ENCODE data around the gene UGT1A6. TPM values are rescaled to one million over a fixed set of nuclear protein-coding genes. Genes with fewer than 3 reads are reported as not detected.

Gene UGT1A6
- polyA plus RNA-seq, 2 donors = 4.8 to 22.4 TPM

DNA sequence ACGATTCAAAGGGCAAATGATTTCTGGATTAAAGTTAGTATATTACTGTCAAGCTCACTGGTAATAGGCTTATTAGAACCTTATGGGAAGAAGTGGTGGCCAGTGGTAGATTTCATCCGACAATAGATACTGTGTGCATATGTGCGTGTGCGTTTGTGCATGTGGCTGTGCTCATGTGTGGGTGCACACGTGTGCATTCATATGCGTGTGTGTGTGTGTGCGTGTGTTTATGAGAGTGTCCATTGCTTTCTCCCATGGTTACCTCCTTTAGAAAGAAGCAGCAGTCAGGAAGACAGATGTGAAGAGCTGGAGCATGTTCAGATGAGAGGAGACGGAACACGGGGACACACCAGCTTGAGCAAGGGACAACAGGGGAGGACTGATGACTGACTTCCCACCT, 76.6 kb downstream of the UGT1A6 start:
- 89 to 92% methylated on average over 9 of the region's 9 CpGs for WGBS, 2 donors
- peaks cover 0 to 9% of the 10 kb centered on the region in 2 donors for H3K36me3 ChIP-seq (ENCODE audit: control insufficient read depth in 2 of 2, insufficient read depth in 2 of 2, low read length in 1 of 2)
- H3K27me3 ChIP-seq (ENCODE audit: control insufficient read depth in 1 of 2, insufficient read depth in 2 of 2, low read length in 2 of 2) = no peaks in the 10 kb centered on the region
- H3K4me3 ChIP-seq (ENCODE audit: low read depth in 1 of 2, low read length in 2 of 2) = no peak overlapping the region
- H3K4me1 ChIP-seq (ENCODE audit: control insufficient read depth in 2 of 2, insufficient read depth in 2 of 2, low read length in 1 of 2) = no peaks in the 10 kb centered on the region
- H3K27ac ChIP-seq (ENCODE audit: low read depth in 2 of 2, low read length in 1 of 2) = no peak overlapping the region
- no peaks in the 10 kb centered on the region for H3K9me3 ChIP-seq (ENCODE audit: control insufficient read depth in 2 of 2, insufficient read depth in 1 of 2, low read depth in 1 of 2, low read length in 1 of 2)

DNA sequence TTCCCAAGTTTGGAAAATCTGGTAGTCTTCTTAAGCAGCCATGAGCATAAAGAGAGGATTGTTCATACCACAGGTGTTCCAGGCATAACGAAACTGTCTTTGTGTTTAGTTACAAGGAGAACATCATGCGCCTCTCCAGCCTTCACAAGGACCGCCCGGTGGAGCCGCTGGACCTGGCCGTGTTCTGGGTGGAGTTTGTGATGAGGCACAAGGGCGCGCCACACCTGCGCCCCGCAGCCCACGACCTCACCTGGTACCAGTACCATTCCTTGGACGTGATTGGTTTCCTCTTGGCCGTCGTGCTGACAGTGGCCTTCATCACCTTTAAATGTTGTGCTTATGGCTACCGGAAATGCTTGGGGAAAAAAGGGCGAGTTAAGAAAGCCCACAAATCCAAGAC, 79.5 kb downstream of the UGT1A6 start:
- H3K36me3 ChIP-seq (ENCODE audit: control insufficient read depth in 2 of 2, insufficient read depth in 2 of 2, low read length in 1 of 2) = peaks cover 0 to 9% of the 10 kb centered on the region in 2 donors
- no peak overlapping the region for H3K4me3 ChIP-seq (ENCODE audit: low read depth in 1 of 2, low read length in 2 of 2)
- no peaks in the 10 kb centered on the region for H3K27me3 ChIP-seq (ENCODE audit: control insufficient read depth in 1 of 2, insufficient read depth in 2 of 2, low read length in 2 of 2)
- H3K27ac ChIP-seq (ENCODE audit: low read depth in 2 of 2, low read length in 1 of 2) = no peak overlapping the region
- no peaks in the 10 kb centered on the region for H3K4me1 ChIP-seq (ENCODE audit: control insufficient read depth in 2 of 2, insufficient read depth in 2 of 2, low read length in 1 of 2)
- peaks cover 4 to 8% of the 10 kb centered on the region in 2 donors for H3K9me3 ChIP-seq (ENCODE audit: control insufficient read depth in 2 of 2, insufficient read depth in 1 of 2, low read depth in 1 of 2, low read length in 1 of 2)
- WGBS, 2 donors = 88 to 92% methylated on average over 16 of the region's 16 CpGs

DNA sequence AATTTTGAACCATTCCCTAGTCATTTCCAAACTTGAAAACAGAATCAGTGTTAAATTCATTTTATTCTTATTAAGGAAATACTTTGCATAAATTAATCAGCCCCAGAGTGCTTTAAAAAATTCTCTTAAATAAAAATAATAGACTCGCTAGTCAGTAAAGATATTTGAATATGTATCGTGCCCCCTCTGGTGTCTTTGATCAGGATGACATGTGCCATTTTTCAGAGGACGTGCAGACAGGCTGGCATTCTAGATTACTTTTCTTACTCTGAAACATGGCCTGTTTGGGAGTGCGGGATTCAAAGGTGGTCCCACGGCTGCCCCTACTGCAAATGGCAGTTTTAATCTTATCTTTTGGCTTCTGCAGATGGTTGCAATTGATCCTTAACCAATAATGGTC, 79.9 kb downstream of the UGT1A6 start:
- Histone ChIP-seq H3K27ac (ENCODE audit: low read depth in 2 of 2, low read length in 1 of 2) (no peak overlapping the region), H3K4me1 (ENCODE audit: control insufficient read depth in 2 of 2, insufficient read depth in 2 of 2, low read length in 1 of 2) (no peaks in the 10 kb centered on the region), H3K4me3 (ENCODE audit: low read depth in 1 of 2, low read length in 2 of 2) (no peak overlapping the region), H3K27me3 (ENCODE audit: control insufficient read depth in 1 of 2, insufficient read depth in 2 of 2, low read length in 2 of 2) (no peaks in the 10 kb centered on the region), H3K36me3 (ENCODE audit: control insufficient read depth in 2 of 2, insufficient read depth in 2 of 2, low read length in 1 of 2) (peaks cover 0 to 9% of the 10 kb centered on the region in 2 donors), H3K9me3 (ENCODE audit: control insufficient read depth in 2 of 2, insufficient read depth in 1 of 2, low read depth in 1 of 2, low read length in 1 of 2) (peaks cover 4 to 8% of the 10 kb centered on the region in 2 donors)
- WGBS, 2 donors = 70 to 71% methylated on average over 5 of the region's 5 CpGs

DNA sequence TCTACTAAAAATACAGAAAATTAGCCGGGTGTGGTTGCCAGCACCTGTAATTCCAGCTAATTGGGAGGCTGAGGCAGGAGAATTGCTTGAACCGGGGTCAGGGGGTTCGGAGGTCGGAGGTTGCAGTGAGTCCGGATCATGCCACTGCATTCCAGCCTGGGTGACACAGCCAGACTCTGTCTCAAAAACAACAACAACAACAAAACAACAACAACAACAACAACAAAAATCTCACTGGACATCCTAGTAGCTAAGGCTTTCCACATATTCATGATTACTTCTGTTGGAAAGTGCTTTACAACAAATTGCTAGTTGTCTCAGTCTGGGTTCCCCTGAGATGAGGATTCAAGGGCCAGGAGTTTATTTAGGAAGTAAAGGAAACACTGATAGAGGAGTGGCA, 81.2 kb downstream of the UGT1A6 start:
- Histone ChIP-seq H3K4me1 (ENCODE audit: control insufficient read depth in 2 of 2, insufficient read depth in 2 of 2, low read length in 1 of 2) (no peaks in the 10 kb centered on the region), H3K36me3 (ENCODE audit: control insufficient read depth in 2 of 2, insufficient read depth in 2 of 2, low read length in 1 of 2) (peaks cover 0 to 7% of the 10 kb centered on the region in 2 donors), H3K4me3 (ENCODE audit: low read depth in 1 of 2, low read length in 2 of 2) (no peak overlapping the region), H3K27me3 (ENCODE audit: control insufficient read depth in 1 of 2, insufficient read depth in 2 of 2, low read length in 2 of 2) (no peaks in the 10 kb centered on the region), H3K9me3 (ENCODE audit: control insufficient read depth in 2 of 2, insufficient read depth in 1 of 2, low read depth in 1 of 2, low read length in 1 of 2) (peaks cover 4 to 8% of the 10 kb centered on the region in 2 donors), H3K27ac (ENCODE audit: low read depth in 2 of 2, low read length in 1 of 2) (no peak overlapping the region)
- WGBS, 2 donors = 88 to 92% methylated on average over 5 of the region's 5 CpGs

DNA sequence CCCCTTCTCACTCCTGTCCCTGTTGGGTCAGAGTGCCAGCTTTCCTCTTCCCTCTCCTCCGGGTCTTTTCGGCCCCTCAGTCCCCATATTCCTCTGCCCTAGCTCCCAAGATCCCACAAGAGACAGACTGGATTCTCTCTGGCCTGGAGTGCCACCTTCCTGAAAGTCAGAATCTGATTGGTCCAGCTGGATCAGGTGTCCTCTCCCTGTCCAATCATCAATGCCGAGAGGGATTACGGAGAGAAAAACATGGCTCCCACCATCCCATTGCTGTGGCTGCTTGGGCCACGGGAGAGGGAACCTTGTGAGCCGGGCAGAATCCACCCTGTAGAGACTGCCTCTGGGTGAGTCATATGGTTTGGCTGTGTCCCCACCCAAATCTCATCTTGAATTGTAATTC, 82.7 kb downstream of the UGT1A6 start:
- Histone ChIP-seq H3K4me1 (ENCODE audit: control insufficient read depth in 2 of 2, insufficient read depth in 2 of 2, low read length in 1 of 2) (no peaks in the 10 kb centered on the region), H3K9me3 (ENCODE audit: control insufficient read depth in 2 of 2, insufficient read depth in 1 of 2, low read depth in 1 of 2, low read length in 1 of 2) (peaks cover 4 to 8% of the 10 kb centered on the region in 2 donors), H3K27ac (ENCODE audit: low read depth in 2 of 2, low read length in 1 of 2) (no peak overlapping the region), H3K27me3 (ENCODE audit: control insufficient read depth in 1 of 2, insufficient read depth in 2 of 2, low read length in 2 of 2) (no peaks in the 10 kb centered on the region), H3K4me3 (ENCODE audit: low read depth in 1 of 2, low read length in 2 of 2) (no peak overlapping the region), H3K36me3 (ENCODE audit: control insufficient read depth in 2 of 2, insufficient read depth in 2 of 2, low read length in 1 of 2) (peaks cover 0 to 4% of the 10 kb centered on the region in 2 donors)
- 89 to 91% methylated on average over 6 of the region's 6 CpGs for WGBS, 2 donors

DNA sequence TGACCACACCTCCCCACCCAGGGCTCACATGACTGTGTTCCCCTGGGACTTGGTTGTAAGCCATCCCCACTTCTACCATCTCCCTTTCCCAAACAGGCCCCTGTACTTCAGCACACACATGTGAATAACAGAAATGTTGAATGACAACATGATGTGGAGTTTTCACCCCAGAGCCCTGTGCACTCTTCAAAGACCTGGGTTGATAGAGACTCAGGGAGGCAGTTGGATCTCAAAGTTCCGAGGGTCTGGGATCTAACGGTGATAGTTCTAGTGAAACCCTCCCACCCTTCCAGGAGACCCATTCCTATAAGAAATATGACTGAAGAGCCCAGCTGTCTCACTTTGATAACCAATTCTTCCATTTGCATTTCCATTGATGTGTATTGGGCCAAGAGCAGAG, 85.3 kb downstream of the UGT1A6 start, which contains the start of gene MROH2A:
Gene MROH2A, plus strand, starts transcription at position 301 of the 400 bp plus-strand sequence. CDS start 1,029 bp downstream, outside the sequence.
- no peak within 1 kb of the TSS for H3K4me3 ChIP-seq (ENCODE audit: low read depth in 1 of 2, low read length in 2 of 2)
- no peaks in the 10 kb centered on the region for H3K4me1 ChIP-seq (ENCODE audit: control insufficient read depth in 2 of 2, insufficient read depth in 2 of 2, low read length in 1 of 2)
- H3K9me3 ChIP-seq (ENCODE audit: control insufficient read depth in 2 of 2, insufficient read depth in 1 of 2, low read depth in 1 of 2, low read length in 1 of 2) = peaks cover 4 to 8% of the 10 kb centered on the region in 2 donors
- H3K36me3 ChIP-seq (ENCODE audit: control insufficient read depth in 2 of 2, insufficient read depth in 2 of 2, low read length in 1 of 2) = no peaks in the 10 kb centered on the region
- 81 to 96% methylated on average over 2 of the region's 2 CpGs for WGBS, 2 donors
- no peaks in the 10 kb centered on the region for H3K27me3 ChIP-seq (ENCODE audit: control insufficient read depth in 1 of 2, insufficient read depth in 2 of 2, low read length in 2 of 2)
- H3K27ac ChIP-seq (ENCODE audit: low read depth in 2 of 2, low read length in 1 of 2) = no peak within 1 kb of the TSS

DNA sequence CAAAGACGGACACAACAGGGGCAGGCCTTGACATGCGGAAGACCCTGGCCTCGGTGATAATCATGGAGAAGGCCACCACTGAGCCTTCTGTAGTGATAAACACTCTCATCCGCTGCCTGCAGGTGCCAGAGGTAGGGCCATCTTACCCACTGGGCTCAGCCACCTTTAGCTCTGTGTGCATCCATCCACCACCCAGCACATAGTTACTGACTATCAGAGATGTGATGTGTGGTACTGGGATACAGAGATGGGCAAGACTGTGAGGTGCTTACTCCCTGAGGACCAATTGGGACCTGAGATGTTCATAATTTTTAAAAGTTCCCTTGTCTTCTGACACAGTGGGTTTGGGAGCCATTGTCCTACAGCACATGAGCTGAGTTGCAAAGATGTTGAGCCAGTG, 87.0 kb downstream of the UGT1A6 start:
- WGBS, 2 donors = 85 to 89% methylated on average over 4 of the region's 4 CpGs
- Histone ChIP-seq H3K36me3 (ENCODE audit: control insufficient read depth in 2 of 2, insufficient read depth in 2 of 2, low read length in 1 of 2) (no peaks in the 10 kb centered on the region), H3K4me3 (ENCODE audit: low read depth in 1 of 2, low read length in 2 of 2) (no peak overlapping the region), H3K9me3 (ENCODE audit: control insufficient read depth in 2 of 2, insufficient read depth in 1 of 2, low read depth in 1 of 2, low read length in 1 of 2) (peaks cover 4 to 8% of the 10 kb centered on the region in 2 donors), H3K27ac (ENCODE audit: low read depth in 2 of 2, low read length in 1 of 2) (no peak overlapping the region), H3K27me3 (ENCODE audit: control insufficient read depth in 1 of 2, insufficient read depth in 2 of 2, low read length in 2 of 2) (no peaks in the 10 kb centered on the region), H3K4me1 (ENCODE audit: control insufficient read depth in 2 of 2, insufficient read depth in 2 of 2, low read length in 1 of 2) (no peaks in the 10 kb centered on the region)

DNA sequence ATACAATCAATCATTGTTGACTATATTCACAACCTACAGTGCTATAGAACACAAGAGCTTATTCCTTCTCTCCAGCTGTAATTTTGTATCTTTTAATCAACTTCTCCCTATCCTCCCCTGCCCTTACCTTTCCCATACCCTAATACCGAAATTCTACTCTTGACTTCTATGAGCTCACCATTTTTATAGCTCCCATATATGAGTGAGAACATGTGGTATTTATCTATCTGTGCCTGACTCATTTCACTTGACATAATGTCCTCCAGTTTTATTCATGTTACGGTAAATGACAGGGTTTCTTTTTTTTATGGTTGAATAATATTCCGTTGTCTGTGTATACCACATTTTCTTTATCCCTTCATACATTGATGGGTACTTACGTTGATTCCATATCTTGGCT, 88.1 kb downstream of the UGT1A6 start:
- Histone ChIP-seq H3K36me3 (ENCODE audit: control insufficient read depth in 2 of 2, insufficient read depth in 2 of 2, low read length in 1 of 2) (no peaks in the 10 kb centered on the region), H3K4me1 (ENCODE audit: control insufficient read depth in 2 of 2, insufficient read depth in 2 of 2, low read length in 1 of 2) (no peaks in the 10 kb centered on the region), H3K9me3 (ENCODE audit: control insufficient read depth in 2 of 2, insufficient read depth in 1 of 2, low read depth in 1 of 2, low read length in 1 of 2) (peaks cover 4% of the 10 kb centered on the region in 2 donors), H3K27me3 (ENCODE audit: control insufficient read depth in 1 of 2, insufficient read depth in 2 of 2, low read length in 2 of 2) (no peaks in the 10 kb centered on the region), H3K4me3 (ENCODE audit: low read depth in 1 of 2, low read length in 2 of 2) (no peak overlapping the region), H3K27ac (ENCODE audit: low read depth in 2 of 2, low read length in 1 of 2) (no peak overlapping the region)
- 91% methylated on average over 4 of the region's 4 CpGs for WGBS, 2 donors

DNA sequence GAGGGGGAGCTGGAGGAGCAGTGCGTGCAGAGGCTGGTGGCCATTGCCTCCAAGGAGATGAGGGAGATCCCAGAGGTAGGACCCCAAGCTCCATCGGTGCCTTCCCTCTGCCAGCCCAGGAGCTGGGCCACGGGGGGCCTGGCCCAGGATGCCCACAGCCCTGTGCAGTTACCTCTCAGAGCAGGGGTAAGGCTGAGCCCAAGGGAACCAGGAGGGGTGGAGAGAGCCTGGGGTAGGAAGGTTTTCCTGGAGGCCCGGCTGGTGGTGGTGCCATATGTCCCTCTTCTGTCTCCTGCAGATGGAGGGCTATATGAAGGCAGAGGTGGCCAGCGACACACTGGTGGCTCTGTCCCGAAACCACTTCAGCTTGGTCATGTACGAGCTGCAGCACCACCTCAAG, 96.9 kb downstream of the UGT1A6 start:
- Histone ChIP-seq H3K27ac (ENCODE audit: low read depth in 2 of 2, low read length in 1 of 2) (no peak overlapping the region), H3K4me3 (ENCODE audit: low read depth in 1 of 2, low read length in 2 of 2) (no peak overlapping the region), H3K4me1 (ENCODE audit: control insufficient read depth in 2 of 2, insufficient read depth in 2 of 2, low read length in 1 of 2) (no peaks in the 10 kb centered on the region), H3K9me3 (ENCODE audit: control insufficient read depth in 2 of 2, insufficient read depth in 1 of 2, low read depth in 1 of 2, low read length in 1 of 2) (no peaks in the 10 kb centered on the region), H3K27me3 (ENCODE audit: control insufficient read depth in 1 of 2, insufficient read depth in 2 of 2, low read length in 2 of 2) (no peaks in the 10 kb centered on the region), H3K36me3 (ENCODE audit: control insufficient read depth in 2 of 2, insufficient read depth in 2 of 2, low read length in 1 of 2) (no peaks in the 10 kb centered on the region)
- WGBS, 2 donors = 91 to 93% methylated on average over 7 of the region's 7 CpGs

DNA sequence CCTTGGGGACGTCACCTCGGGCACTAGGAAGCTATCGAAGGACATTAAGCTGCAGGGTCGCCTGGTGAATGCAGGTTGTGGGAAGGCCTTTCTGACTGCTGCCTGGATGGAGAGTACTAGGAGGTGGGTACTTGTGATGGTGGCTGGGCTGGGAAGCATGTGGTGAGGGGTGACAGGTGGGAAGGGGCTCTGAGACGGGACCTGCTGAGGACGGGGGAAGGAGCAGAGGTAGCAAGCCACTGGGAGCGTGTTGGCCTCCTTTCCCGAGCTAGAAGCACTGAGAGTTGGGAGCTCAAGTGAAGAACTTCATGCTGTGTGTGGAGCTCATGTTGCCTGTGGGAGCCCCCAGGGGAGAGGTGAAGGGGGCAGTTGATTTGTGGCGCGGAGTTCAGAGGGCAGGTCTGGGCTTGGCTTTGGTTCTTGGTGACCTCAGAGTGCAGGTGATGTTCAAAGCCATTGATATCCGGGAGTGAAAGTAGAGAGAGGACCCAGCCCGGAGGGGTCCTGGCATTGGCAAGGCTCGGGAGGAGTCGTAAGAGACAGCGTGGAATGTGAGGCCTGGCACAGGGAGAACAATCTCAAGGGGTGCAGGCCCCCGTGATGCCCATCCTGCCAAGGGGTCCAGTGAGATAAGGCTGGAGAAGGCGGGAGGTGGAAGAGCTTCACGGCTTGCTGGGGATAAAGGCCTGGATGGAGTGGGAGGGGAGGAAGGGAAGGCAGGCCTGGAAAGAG, 98.6 kb downstream of the UGT1A6 start:
- H3K4me3 ChIP-seq (ENCODE audit: low read depth in 1 of 2, low read length in 2 of 2) = no peak overlapping the region
- H3K36me3 ChIP-seq (ENCODE audit: control insufficient read depth in 2 of 2, insufficient read depth in 2 of 2, low read length in 1 of 2) = no peaks in the 10 kb centered on the region
- H3K4me1 ChIP-seq (ENCODE audit: control insufficient read depth in 2 of 2, insufficient read depth in 2 of 2, low read length in 1 of 2) = no peaks in the 10 kb centered on the region
- 86 to 88% methylated on average over 18 of the region's 18 CpGs for WGBS, 2 donors
- no peak overlapping the region for H3K27ac ChIP-seq (ENCODE audit: low read depth in 2 of 2, low read length in 1 of 2)
- H3K27me3 ChIP-seq (ENCODE audit: control insufficient read depth in 1 of 2, insufficient read depth in 2 of 2, low read length in 2 of 2) = no peaks in the 10 kb centered on the region
- H3K9me3 ChIP-seq (ENCODE audit: control insufficient read depth in 2 of 2, insufficient read depth in 1 of 2, low read depth in 1 of 2, low read length in 1 of 2) = peaks cover 0 to 2% of the 10 kb centered on the region in 2 donors
